ENCODE results near the gene CBL. TPM values are rescaled to one million over a fixed set of nuclear protein-coding genes. Genes with fewer than 3 reads are reported as not detected.

CBL gene
- total and polyA plus RNA-seq, 10 of the 15 experiments (the other 5 are each of a cell fraction or from before 2014, with no cell fraction given): 3.9 to 27.1 (median 9.5) TPM

- TF ChIP-seq, protein P1, sequence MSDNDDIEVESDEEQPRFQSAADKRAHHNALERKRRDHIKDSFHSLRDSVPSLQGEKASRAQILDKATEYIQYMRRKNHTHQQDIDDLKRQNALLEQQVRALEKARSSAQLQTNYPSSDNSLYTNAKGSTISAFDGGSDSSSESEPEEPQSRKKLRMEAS (IDR thresholded peaks at IDR 0.05; ENCODE audit: low read depth, low read length): no peak
- TF ChIP-seq PAX8 (IDR thresholded peaks at IDR 0.05) (no peak), ATF7 (IDR thresholded peaks at IDR 0.05; ENCODE audit: low read depth) (no peak), EGR1 (IDR thresholded peaks at IDR 0.05; ENCODE audit: borderline replicate concordance in 1 of 2, low read depth in 2 of 2, low read length in 2 of 2) (no peak), SP1 (IDR thresholded peaks at IDR 0.05; ENCODE audit: low read depth, low read length) (no peak), SIN3A (IDR thresholded peaks at IDR 0.05; ENCODE audit: low read depth, low read length) (no peak), WRNIP1 (IDR thresholded peaks at IDR 0.05; ENCODE audit: borderline replicate concordance, low read depth, low read length) (no peak), PKNOX1 (IDR thresholded peaks at IDR 0.05) (no peak), ZZZ3 (IDR thresholded peaks at IDR 0.05; ENCODE audit: control insufficient read depth, insufficient read length, low read depth) (no peak), POLR2AphosphoS2 (IDR thresholded peaks at IDR 0.05; ENCODE audit: low read depth, low read length) (no peak), SUZ12 (IDR thresholded peaks at IDR 0.05; ENCODE audit: unreplicated experiment) (no peak), MYC (IDR thresholded peaks at IDR 0.05; ENCODE audit: insufficient read depth, insufficient read length, insufficient replicate concordance, low read length, severe bottlenecking) (no peak), CHD1 (IDR thresholded peaks at IDR 0.05; ENCODE audit: low read depth, low read length) (no peak), ESRRA (IDR thresholded peaks at IDR 0.05; ENCODE audit: low read length) (no peak), CHD4 (IDR thresholded peaks at IDR 0.05) (no peak), BCL11A (IDR thresholded peaks at IDR 0.05; ENCODE audit: low read depth, low read length) (no peak)
- TF ChIP-seq, protein P2, sequence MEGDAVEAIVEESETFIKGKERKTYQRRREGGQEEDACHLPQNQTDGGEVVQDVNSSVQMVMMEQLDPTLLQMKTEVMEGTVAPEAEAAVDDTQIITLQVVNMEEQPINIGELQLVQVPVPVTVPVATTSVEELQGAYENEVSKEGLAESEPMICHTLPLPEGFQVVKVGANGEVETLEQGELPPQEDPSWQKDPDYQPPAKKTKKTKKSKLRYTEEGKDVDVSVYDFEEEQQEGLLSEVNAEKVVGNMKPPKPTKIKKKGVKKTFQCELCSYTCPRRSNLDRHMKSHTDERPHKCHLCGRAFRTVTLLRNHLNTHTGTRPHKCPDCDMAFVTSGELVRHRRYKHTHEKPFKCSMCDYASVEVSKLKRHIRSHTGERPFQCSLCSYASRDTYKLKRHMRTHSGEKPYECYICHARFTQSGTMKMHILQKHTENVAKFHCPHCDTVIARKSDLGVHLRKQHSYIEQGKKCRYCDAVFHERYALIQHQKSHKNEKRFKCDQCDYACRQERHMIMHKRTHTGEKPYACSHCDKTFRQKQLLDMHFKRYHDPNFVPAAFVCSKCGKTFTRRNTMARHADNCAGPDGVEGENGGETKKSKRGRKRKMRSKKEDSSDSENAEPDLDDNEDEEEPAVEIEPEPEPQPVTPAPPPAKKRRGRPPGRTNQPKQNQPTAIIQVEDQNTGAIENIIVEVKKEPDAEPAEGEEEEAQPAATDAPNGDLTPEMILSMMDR (IDR thresholded peaks at IDR 0.05 in 2 of 3, conservative IDR thresholded peaks at IDR 0.05 in 1 of 3; ENCODE audit: control insufficient read depth in 2 of 3, extremely low read depth in 1 of 3, insufficient read depth in 1 of 3, low read depth in 3 of 3, low read length in 3 of 3): no peak
- TF ChIP-seq, protein P3, sequence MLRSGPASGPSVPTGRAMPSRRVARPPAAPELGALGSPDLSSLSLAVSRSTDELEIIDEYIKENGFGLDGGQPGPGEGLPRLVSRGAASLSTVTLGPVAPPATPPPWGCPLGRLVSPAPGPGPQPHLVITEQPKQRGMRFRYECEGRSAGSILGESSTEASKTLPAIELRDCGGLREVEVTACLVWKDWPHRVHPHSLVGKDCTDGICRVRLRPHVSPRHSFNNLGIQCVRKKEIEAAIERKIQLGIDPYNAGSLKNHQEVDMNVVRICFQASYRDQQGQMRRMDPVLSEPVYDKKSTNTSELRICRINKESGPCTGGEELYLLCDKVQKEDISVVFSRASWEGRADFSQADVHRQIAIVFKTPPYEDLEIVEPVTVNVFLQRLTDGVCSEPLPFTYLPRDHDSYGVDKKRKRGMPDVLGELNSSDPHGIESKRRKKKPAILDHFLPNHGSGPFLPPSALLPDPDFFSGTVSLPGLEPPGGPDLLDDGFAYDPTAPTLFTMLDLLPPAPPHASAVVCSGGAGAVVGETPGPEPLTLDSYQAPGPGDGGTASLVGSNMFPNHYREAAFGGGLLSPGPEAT (IDR thresholded peaks at IDR 0.05; ENCODE audit: low read depth): no peak
- in situ Hi-C loops (cut with MboI): no loop called here
- intact Hi-C loops (cut with micrococcal nuclease; ENCODE audit: unreplicated experiment): no loop called here
- Histone ChIP-seq H3K9me3 (replicated peaks; ENCODE audit: control insufficient read depth, insufficient read depth, low read length) (no peaks in the 10 kb centered on the region; the same call in 2 of the 3 replicates), H3K4me1 (ENCODE audit: control insufficient read depth, insufficient read depth, low read length) (no peaks in the 10 kb centered on the region), H3K4me2 (ENCODE audit: control insufficient read depth, insufficient read depth) (no peak overlapping the region), H3K27me3 (replicated peaks in 1 of 2; ENCODE audit: control insufficient read depth in 2 of 2, insufficient read depth in 2 of 2, low read length in 1 of 2) (no peaks in the 10 kb centered on the region), H3K27ac (ENCODE audit: control insufficient read depth, insufficient read depth) (no peak overlapping the region), H3K9ac (ENCODE audit: control insufficient read depth, insufficient read depth, low read length) (no peak overlapping the region), H3K79me2 (ENCODE audit: control insufficient read depth, insufficient read depth, low read length) (no peaks in the 10 kb centered on the region), H3K36me3 (ENCODE audit: control insufficient read depth in 2 of 2, insufficient read depth in 2 of 2, low read length in 1 of 2) (no peaks in the 10 kb centered on the region), H4K20me1 (ENCODE audit: control insufficient read depth, insufficient read depth) (no peaks in the 10 kb centered on the region), H3K4me3 (no peak overlapping the region), H2AFZ (ENCODE audit: control insufficient read depth, low read depth, low read length) (no peak overlapping the region)
- FAIRE-seq: no peak
- ChIA-PET RAD21 (ENCODE audit: unreplicated experiment) (no interaction called here), POLR2A (interaction anchor here (0.5 kb wide), 1 partner anchor 21 kb away, joined by 6 read pairs; no protein-coding TSS in a partner anchor), SMC1A (ENCODE audit: uncharacterized antibody, unreplicated experiment) (no interaction called here), CTCF (interaction anchor here (1.1 kb wide), 1 partner anchor 259 kb away, joined by 3 read pairs; no protein-coding TSS in a partner anchor)
- DNase-seq (ENCODE audit: low read depth, low spot score): no peak
- WGBS (ENCODE audit: insufficient coverage, insufficient replicate concordance, low lambda C conversion rate, missing lambda C conversion rate): 46% methylated on average over 8 of the region's 8 CpGs
- no TSS peak for BruUV-seq (replicated peaks)
- no peak for ATAC-seq
Observed at GRCh38 chr11:119188887-119189286, 17.3 kb upstream of the CBL start.

Measured in GM12878 (cell line).